ENCODE data around the gene KLRC1. TPM values are rescaled to one million over a fixed set of nuclear protein-coding genes. Genes with fewer than 3 reads are reported as not detected.
A peak's percentile ranks its signal among the peaks of the same experiment; 100 is the strongest.
"Not testable (repeated sequence)": the region's sequence is repeated elsewhere in the genome, so short reads cannot be mapped to it uniquely, and the experiment has no call there.

The KLRC1 gene
- total and polyA plus RNA-seq, 9 donors = 0.10 to 0.64 (median 0.32) TPM

- H3K36me3 ChIP-seq (ENCODE audit: control insufficient read depth, insufficient read depth, low read length); H3K27me3 ChIP-seq (ENCODE audit: control insufficient read depth, insufficient read depth, low read length): not testable (repeated sequence)
- WGBS (ENCODE audit: insufficient coverage) = no CpG with 5 or more reads among the region's 1 CpG
Measured at GRCh38 chr12:10424260-10424899, 28.8 kb downstream of the KLRC1 start.

GRCh38 chr12:10422159-10422558 lies 31.0 kb downstream of the KLRC1 start:
- H3K9me3 ChIP-seq (replicated peaks; ENCODE audit: control insufficient read depth, low read depth, low read length); DNase-seq; H3K27ac ChIP-seq (ENCODE audit: low read length); H3K4me1 ChIP-seq (ENCODE audit: control insufficient read depth, insufficient read depth, low read length); H3K27me3 ChIP-seq (ENCODE audit: control insufficient read depth, insufficient read depth, low read length); H3K4me3 ChIP-seq (ENCODE audit: low read length); H3K36me3 ChIP-seq (ENCODE audit: control insufficient read depth, insufficient read depth, low read length): not testable (repeated sequence)
- no CpG with 5 or more reads among the region's 3 CpGs for WGBS (ENCODE audit: insufficient coverage)

More at GRCh38 chr12:10424260-10424899, 28.8 kb downstream of the KLRC1 start:
- not testable (repeated sequence) for DNase-seq; H3K4me3 ChIP-seq (ENCODE audit: low read length); H3K9me3 ChIP-seq (replicated peaks; ENCODE audit: control insufficient read depth, low read depth, low read length); H3K4me1 ChIP-seq (ENCODE audit: control insufficient read depth, insufficient read depth, low read length); H3K27ac ChIP-seq (ENCODE audit: low read length)

- no CpG with 5 or more reads among the region's 1 CpG for WGBS (ENCODE audit: insufficient coverage)
- H3K36me3 ChIP-seq (ENCODE audit: control insufficient read depth, insufficient read depth, low read length); H3K27ac ChIP-seq (ENCODE audit: low read length); H3K4me3 ChIP-seq (ENCODE audit: low read length); H3K27me3 ChIP-seq (ENCODE audit: control insufficient read depth, insufficient read depth, low read length); H3K9me3 ChIP-seq (replicated peaks; ENCODE audit: control insufficient read depth, low read depth, low read length); DNase-seq; H3K4me1 ChIP-seq (ENCODE audit: control insufficient read depth, insufficient read depth, low read length): not testable (repeated sequence)
Measured at GRCh38 chr12:10420334-10420733, 32.8 kb downstream of the KLRC1 start, which contains the start of gene KLRC3. TSS of gene KLRC3 (minus strand) at chr12:10420595. CDS start at chr12:10420550, 45 bp downstream.

- Histone ChIP-seq H3K36me3 (ENCODE audit: control insufficient read depth, insufficient read depth, low read length) (no peaks in the 10 kb centered on the region), H3K27me3 (ENCODE audit: control insufficient read depth, insufficient read depth, low read length) (no peaks in the 10 kb centered on the region), H3K27ac (ENCODE audit: low read length) (no peak within 1 kb of the TSS), H3K4me3 (ENCODE audit: low read length) (no peak within 1 kb of the TSS), H3K9me3 (replicated peaks; ENCODE audit: control insufficient read depth, low read depth, low read length) (no peaks in the 10 kb centered on the region), H3K4me1 (ENCODE audit: control insufficient read depth, insufficient read depth, low read length) (no peaks in the 10 kb centered on the region)
- peak; percentile 46 for DNase-seq
- WGBS (ENCODE audit: insufficient coverage) = no CpG with 5 or more reads among the region's 1 CpG
Measured at GRCh38 chr12:10409392-10409791, 43.8 kb downstream of the KLRC1 start, which contains the start of gene KLRC4. TSS of gene KLRC4 (minus strand) at chr12:10409757. CDS start at chr12:10409575, 182 bp downstream.

GRCh38 chr12:10408842-10409241 lies 44.3 kb downstream of the KLRC1 start:
- Histone ChIP-seq H3K4me1 (ENCODE audit: control insufficient read depth, insufficient read depth, low read length) (no peaks in the 10 kb centered on the region), H3K4me3 (ENCODE audit: low read length) (no peak overlapping the region), H3K27me3 (ENCODE audit: control insufficient read depth, insufficient read depth, low read length) (no peaks in the 10 kb centered on the region), H3K36me3 (ENCODE audit: control insufficient read depth, insufficient read depth, low read length) (no peaks in the 10 kb centered on the region), H3K27ac (ENCODE audit: low read length) (no peak overlapping the region), H3K9me3 (replicated peaks; ENCODE audit: control insufficient read depth, low read depth, low read length) (no peaks in the 10 kb centered on the region)
- no peak for DNase-seq
- WGBS (ENCODE audit: insufficient coverage) = no CpG with 5 or more reads among the region's 3 CpGs

GRCh38 chr12:10406725-10407124 lies 46.5 kb downstream of the KLRC1 start:
- H3K27ac ChIP-seq (ENCODE audit: low read length) = no peak overlapping the region
- H3K4me1 ChIP-seq (ENCODE audit: control insufficient read depth, insufficient read depth, low read length) = no peaks in the 10 kb centered on the region
- H3K4me3 ChIP-seq (ENCODE audit: low read length) = no peak overlapping the region
- no peaks in the 10 kb centered on the region for H3K36me3 ChIP-seq (ENCODE audit: control insufficient read depth, insufficient read depth, low read length)
- H3K27me3 ChIP-seq (ENCODE audit: control insufficient read depth, insufficient read depth, low read length) = no peaks in the 10 kb centered on the region
- DNase-seq = peak; percentile 62
- no peaks in the 10 kb centered on the region for H3K9me3 ChIP-seq (replicated peaks; ENCODE audit: control insufficient read depth, low read depth, low read length)
- WGBS (ENCODE audit: insufficient coverage) = 70% methylated on average over 3 of the region's 4 CpGs

GRCh38 chr12:10405294-10405693 lies 47.9 kb downstream of the KLRC1 start:
- 100% methylated on average over 1 of the region's 5 CpGs for WGBS (ENCODE audit: insufficient coverage)
- no peak overlapping the region for H3K27ac ChIP-seq (ENCODE audit: low read length)

GRCh38 chr12:10404798-10405197 lies 48.4 kb downstream of the KLRC1 start:
- no peak overlapping the region for H3K4me3 ChIP-seq (ENCODE audit: low read length)
- H3K9me3 ChIP-seq (replicated peaks; ENCODE audit: control insufficient read depth, low read depth, low read length) = no peaks in the 10 kb centered on the region
- H3K27me3 ChIP-seq (ENCODE audit: control insufficient read depth, insufficient read depth, low read length) = no peaks in the 10 kb centered on the region
- no peak for DNase-seq
- H3K4me1 ChIP-seq (ENCODE audit: control insufficient read depth, insufficient read depth, low read length) = no peaks in the 10 kb centered on the region
- H3K27ac ChIP-seq (ENCODE audit: low read length) = no peak overlapping the region
- H3K36me3 ChIP-seq (ENCODE audit: control insufficient read depth, insufficient read depth, low read length) = no peaks in the 10 kb centered on the region

More at GRCh38 chr12:10405294-10405693, 47.9 kb downstream of the KLRC1 start:
- no peaks in the 10 kb centered on the region for H3K9me3 ChIP-seq (replicated peaks; ENCODE audit: control insufficient read depth, low read depth, low read length)
- H3K4me1 ChIP-seq (ENCODE audit: control insufficient read depth, insufficient read depth, low read length) = no peaks in the 10 kb centered on the region
- H3K4me3 ChIP-seq (ENCODE audit: low read length) = no peak overlapping the region
- H3K36me3 ChIP-seq (ENCODE audit: control insufficient read depth, insufficient read depth, low read length) = no peaks in the 10 kb centered on the region
- H3K27me3 ChIP-seq (ENCODE audit: control insufficient read depth, insufficient read depth, low read length) = no peaks in the 10 kb centered on the region
- no peak for DNase-seq

- DNase-seq = no peak
- Histone ChIP-seq H3K9me3 (replicated peaks; ENCODE audit: control insufficient read depth, low read depth, low read length) (no peaks in the 10 kb centered on the region), H3K36me3 (ENCODE audit: control insufficient read depth, insufficient read depth, low read length) (no peaks in the 10 kb centered on the region), H3K27me3 (ENCODE audit: control insufficient read depth, insufficient read depth, low read length) (no peaks in the 10 kb centered on the region), H3K27ac (ENCODE audit: low read length) (no peak overlapping the region), H3K4me3 (ENCODE audit: low read length) (no peak overlapping the region), H3K4me1 (ENCODE audit: control insufficient read depth, insufficient read depth, low read length) (no peaks in the 10 kb centered on the region)
Measured at GRCh38 chr12:10400829-10401228, 52.3 kb downstream of the KLRC1 start.

GRCh38 chr12:10398168-10398567 lies 55.0 kb downstream of the KLRC1 start:
- Histone ChIP-seq H3K4me1 (ENCODE audit: control insufficient read depth, insufficient read depth, low read length) (no peaks in the 10 kb centered on the region), H3K4me3 (ENCODE audit: low read length) (no peak overlapping the region), H3K36me3 (ENCODE audit: control insufficient read depth, insufficient read depth, low read length) (no peaks in the 10 kb centered on the region), H3K27me3 (ENCODE audit: control insufficient read depth, insufficient read depth, low read length) (no peaks in the 10 kb centered on the region), H3K9me3 (replicated peaks; ENCODE audit: control insufficient read depth, low read depth, low read length) (no peaks in the 10 kb centered on the region), H3K27ac (ENCODE audit: low read length) (no peak overlapping the region)
- WGBS (ENCODE audit: insufficient coverage) = no CpG with 5 or more reads among the region's 2 CpGs
- no peak for DNase-seq

GRCh38 chr12:10397296-10397695 lies 55.9 kb downstream of the KLRC1 start:
- no peaks in the 10 kb centered on the region for H3K4me1 ChIP-seq (ENCODE audit: control insufficient read depth, insufficient read depth, low read length)
- WGBS (ENCODE audit: insufficient coverage) = 80% methylated on average over 1 of the region's 2 CpGs
- no peak overlapping the region for H3K27ac ChIP-seq (ENCODE audit: low read length)
- H3K27me3 ChIP-seq (ENCODE audit: control insufficient read depth, insufficient read depth, low read length) = no peaks in the 10 kb centered on the region
- H3K4me3 ChIP-seq (ENCODE audit: low read length) = no peak overlapping the region
- H3K9me3 ChIP-seq (replicated peaks; ENCODE audit: control insufficient read depth, low read depth, low read length) = no peaks in the 10 kb centered on the region
- DNase-seq = no peak
- H3K36me3 ChIP-seq (ENCODE audit: control insufficient read depth, insufficient read depth, low read length) = no peaks in the 10 kb centered on the region

Data from muscle of leg (tissue), 11 donors.